SK-N-SH treated with all-trans-retinoic acid at 6 μM for 48 hours (cell line): ENCODE data around the gene HMX2.

Source experiments
- ATAC-seq: fragments of 200-7000 bp; cut with Tn5 transposase; 3 replicates; pipeline ENCODE4 v1.9.1; 2020; ENCODE audit warnings: mild to moderate bottlenecking, moderate library complexity
- ARNTL ChIP-seq: fragments of 450-650 bp; formaldehyde crosslinking; IDR thresholded peaks from 2 replicates; pipeline ENCODE4 v1.5.0; 2020; ENCODE audit warnings: low read depth, mild to moderate bottlenecking, moderate library complexity, borderline replicate concordance
- BACH2 ChIP-seq: fragments of 250-450 bp; sonication (Bioruptor Pico); IDR thresholded peaks from 2 replicates; pipeline ENCODE4 v1.9.0; 2021; ENCODE audit warnings: mild to moderate bottlenecking, borderline replicate concordance
- CREB5 ChIP-seq: fragments of 250-450 bp; sonication (Bioruptor Pico); IDR thresholded peaks from 2 replicates; pipeline ENCODE4 v1.5.1; 2020; ENCODE audit warnings: low read depth, mild to moderate bottlenecking, moderate library complexity
- CSDC2 ChIP-seq: fragments of 250-450 bp; sonication (Bioruptor Pico); IDR thresholded peaks from 2 replicates; pipeline ENCODE4 v1.5.0; 2020; ENCODE audit warnings: mild to moderate bottlenecking, moderate library complexity
- CSRNP3 ChIP-seq: fragments of 250-450 bp; sonication (Bioruptor Pico); IDR thresholded peaks from 2 replicates; pipeline ENCODE4 v1.5.1; 2021; ENCODE audit warnings: mild to moderate bottlenecking, moderate library complexity
- ESRRG ChIP-seq: fragments of 250-450 bp; sonication (Bioruptor Pico); IDR thresholded peaks from 2 replicates; pipeline ENCODE4 v1.6.1; 2021; ENCODE audit warnings: mild to moderate bottlenecking
- OSR1 ChIP-seq: fragments of 250-450 bp; sonication (Bioruptor Pico); IDR thresholded peaks from 2 replicates; pipeline ENCODE4 v1.8.0; 2022; ENCODE audit warnings: moderate library complexity, mild to moderate bottlenecking, inconsistent platforms
- PATZ1 ChIP-seq: fragments of 250-450 bp; sonication (Bioruptor Pico); IDR thresholded peaks from 2 replicates; pipeline ENCODE4 v1.8.0; 2020; ENCODE audit warnings: mild to moderate bottlenecking, moderate library complexity, borderline replicate concordance
- PPARA ChIP-seq: fragments of 250-450 bp; sonication (Bioruptor Pico); IDR thresholded peaks from 2 replicates; pipeline ENCODE4 v1.5.0; 2020; ENCODE audit warnings: mild to moderate bottlenecking, borderline replicate concordance
- RARB ChIP-seq: fragments of 250-450 bp; sonication (Bioruptor Pico); IDR thresholded peaks from 2 replicates; pipeline ENCODE4 v1.8.0; 2021; ENCODE audit warnings: mild to moderate bottlenecking, moderate library complexity
- SNAI2 ChIP-seq: fragments of 250-450 bp; sonication (Bioruptor Pico); IDR thresholded peaks from 2 replicates; pipeline ENCODE4 v1.5.0; 2020; ENCODE audit warnings: mild to moderate bottlenecking, moderate library complexity
- TCF4 ChIP-seq: fragments of 250-450 bp; sonication (Bioruptor Pico); IDR thresholded peaks from 2 replicates; pipeline ENCODE4 v1.8.0; 2021; ENCODE audit warnings: mild to moderate bottlenecking, moderate library complexity, borderline replicate concordance
- TOX ChIP-seq: fragments of 250-450 bp; sonication (Bioruptor Pico); IDR thresholded peaks from 2 replicates; pipeline ENCODE4 v1.8.0; 2021; ENCODE audit warnings: mild to moderate bottlenecking, moderate library complexity, borderline replicate concordance
- TSHZ2 ChIP-seq: fragments of 250-450 bp; sonication (Bioruptor Pico); IDR thresholded peaks from 2 replicates; pipeline ENCODE4 v1.5.0; 2020; ENCODE audit warnings: mild to moderate bottlenecking, moderate library complexity
- ZC3H10 ChIP-seq: fragments of 250-450 bp; sonication (Bioruptor Pico); IDR thresholded peaks from 2 replicates; pipeline ENCODE4 v1.5.1; 2021; ENCODE audit warnings: mild to moderate bottlenecking, moderate library complexity
- ZFP3 ChIP-seq: fragments of 250-450 bp; sonication (Bioruptor Pico); IDR thresholded peaks from 2 replicates; pipeline ENCODE4 v1.5.0; 2020; ENCODE audit warnings: mild to moderate bottlenecking, moderate library complexity
- ZFP30 ChIP-seq: fragments of 450-650 bp; formaldehyde crosslinking; IDR thresholded peaks from 2 replicates; pipeline ENCODE4 v1.5.0; 2022; ENCODE audit warnings: mild to moderate bottlenecking, moderate library complexity
- ZNF565 ChIP-seq: fragments of 450-650 bp; formaldehyde crosslinking; conservative IDR thresholded peaks from 2 replicates; pipeline ENCODE4 v1.5.0; 2020; ENCODE audit warnings: low read depth, mild to moderate bottlenecking, moderate library complexity
- ZNF70 ChIP-seq: fragments of 450-650 bp; formaldehyde crosslinking; IDR thresholded peaks from 2 replicates; pipeline ENCODE4 v1.5.0; 2020; ENCODE audit warnings: mild to moderate bottlenecking, moderate library complexity
- ZNF8 ChIP-seq: fragments of 450-650 bp; formaldehyde crosslinking; IDR thresholded peaks from 2 replicates; pipeline ENCODE4 v1.5.0; 2020; ENCODE audit warnings: mild to moderate bottlenecking, moderate library complexity

The HMX2 gene

GRCh38 chr10:123136806-123137642 is 10.9 kb upstream of the HMX2 start:
- ATAC-seq, result no peak; the same call in 2 of the 3 replicates
- TF ChIP-seq TCF4 (no peak), ZNF565 (CRISPR knock-in tag) (no peak), CSDC2 (CRISPR knock-in tag) (no peak), ARNTL (CRISPR knock-in tag) (no peak), ZNF70 (CRISPR knock-in tag) (no peak), TSHZ2 (CRISPR knock-in tag) (no peak), BACH2 (CRISPR knock-in tag) (no peak), CREB5 (no peak), ESRRG (CRISPR knock-in tag) (no peak), CSRNP3 (CRISPR knock-in tag) (no peak), OSR1 (CRISPR knock-in tag) (no peak), PATZ1 (CRISPR knock-in tag) (no peak), RARB (CRISPR knock-in tag) (no peak), SNAI2 (CRISPR knock-in tag) (no peak), ZFP3 (CRISPR knock-in tag) (no peak), PPARA (no peak), ZNF8 (CRISPR knock-in tag) (no peak), ZFP30 (CRISPR knock-in tag) (no peak), TOX (CRISPR knock-in tag) (no peak), ZC3H10 (CRISPR knock-in tag) (no peak)

GRCh38 chr10:123139165-123139520 is 8.8 kb upstream of the HMX2 start:
- ATAC-seq, result no peak
- TF ChIP-seq OSR1 (CRISPR knock-in tag), result no peak
- no peak for TF ChIP-seq TCF4
- TF ChIP-seq ZFP3 (CRISPR knock-in tag), result no peak
- TF ChIP-seq PATZ1 (CRISPR knock-in tag), result no peak
- no peak for TF ChIP-seq TSHZ2 (CRISPR knock-in tag)
- no peak for TF ChIP-seq ESRRG (CRISPR knock-in tag)
- TF ChIP-seq CSDC2 (CRISPR knock-in tag), result no peak
- TF ChIP-seq SNAI2 (CRISPR knock-in tag), result no peak
- TF ChIP-seq CREB5, result no peak
- TF ChIP-seq ZC3H10 (CRISPR knock-in tag), result no peak
